Endothelial cell of umbilical vein (primary cell): ENCODE results near the gene PTCHD1. TPM values are rescaled to one million over a fixed set of nuclear protein-coding genes. Genes with fewer than 3 reads are reported as not detected.
A peak's percentile ranks its signal among the peaks of the same experiment; 100 is the strongest.

Experiments
- BruUV-seq: library from RNA; stranded (reverse); fragments of 400-500 nt; replicated peaks from 2 replicates; lab custom pipeline; 2021; lab: Mats Ljungman, UMichigan
- CTCF ChIA-PET: fragments of 300-600, 350-600 bp; sonication (Branson Sonifier 250); formaldehyde crosslinking; loops from one replicate; lab custom pipeline; 2021; ENCODE audit warnings: antibody characterized with exemption, inconsistent platforms; lab: Charles Lee
- POLR2A ChIA-PET: fragments of 300-600, 350-600 bp; sonication (Branson Sonifier 250); formaldehyde crosslinking; loops from one replicate; lab custom pipeline; 2021; ENCODE audit warnings: antibody characterized with exemption, inconsistent platforms; lab: Charles Lee
- DNase-seq: peaks from one replicate; pipeline ENCODE4 v3.0.0-alpha.2; 2011; ENCODE audit warnings: low read depth, low spot score
- FAIRE-seq: peaks from 2 replicates; lab custom pipeline; 2011; peaks lifted over from hg19 to GRCh38; lab: Jason Lieb, UNC
- H2AFZ ChIP-seq: 2 replicates; pipeline ENCODE4 v1.6.0; 2012; ENCODE audit warnings: low read depth, low read length, control low read depth, inconsistent platforms
- H3K27ac ChIP-seq: 2 replicates; pipeline ENCODE4 v1.5.1; 2011; ENCODE audit warnings: low read depth, mild to moderate bottlenecking, control low read depth, low read length, moderate library complexity; ENCODE audit not compliant: insufficient read depth
- H3K27me3 ChIP-seq, 2 experiments: 2 replicates each; pipeline versions ENCODE4 v1.6.0 to v1.6.1; 2011; ENCODE audit warnings: low read length in 2 of 2, mixed read lengths in 1 of 2; ENCODE audit not compliant: control insufficient read depth in 2 of 2, insufficient read depth in 2 of 2
- H3K36me3 ChIP-seq, 2 experiments: 2 replicates in 1 of 2; 3 replicates in 1 of 2; pipeline ENCODE4 v1.5.1; 2011; ENCODE audit warnings: low read length in 2 of 2, mild to moderate bottlenecking in 1 of 2, moderate library complexity in 1 of 2; ENCODE audit not compliant: control insufficient read depth in 2 of 2, insufficient read depth in 2 of 2; ENCODE audit errors: extremely low read depth in 1 of 2
- H3K4me1 ChIP-seq: 3 replicates; pipeline ENCODE4 v1.5.1; 2011; ENCODE audit warnings: mild to moderate bottlenecking, low read length; ENCODE audit not compliant: control insufficient read depth, insufficient read depth; ENCODE audit errors: extremely low read depth
- H3K4me2 ChIP-seq: 2 replicates; pipeline ENCODE4 v1.6.1; 2011; ENCODE audit warnings: low read length, control low read depth, mixed read lengths; ENCODE audit not compliant: insufficient read depth
- H3K4me3 ChIP-seq, 3 experiments: fragments of 200-600 bp in 1 of 3; sonication (generic), shearing (Covaris generic) in 1 of 3; replicated peaks in 1 of 3; 2 replicates each; pipeline ENCODE4 v1.5.1; 2011 to 2016; ENCODE audit warnings: control low read depth in 3 of 3, low read length in 3 of 3, mild to moderate bottlenecking in 2 of 3, inconsistent platforms in 1 of 3, low read depth in 1 of 3, moderate library complexity in 1 of 3; ENCODE audit not compliant: insufficient read depth in 1 of 3
- H3K79me2 ChIP-seq: 2 replicates; pipeline ENCODE4 v1.6.0; 2012; ENCODE audit warnings: low read length, inconsistent platforms; ENCODE audit not compliant: control insufficient read depth, insufficient read depth
- H3K9ac ChIP-seq: replicated peaks from 2 replicates; pipeline ENCODE3; 2011; ENCODE audit warnings: low read length, control low read depth; ENCODE audit not compliant: insufficient read depth; ENCODE audit errors: extremely low read depth
- H3K9me1 ChIP-seq: replicated peaks from 3 replicates; pipeline ENCODE4 v1.6.0; 2011; ENCODE audit warnings: mild to moderate bottlenecking, low read length; ENCODE audit not compliant: control insufficient read depth, insufficient read depth; ENCODE audit errors: extremely low read depth
- H3K9me3 ChIP-seq: replicated peaks from 2 replicates; pipeline ENCODE4 v1.5.1; 2012; ENCODE audit warnings: low read length, inconsistent platforms; ENCODE audit not compliant: control insufficient read depth, insufficient read depth
- H4K20me1 ChIP-seq: replicated peaks from 2 replicates; pipeline ENCODE3; 2011; ENCODE audit warnings: mild to moderate bottlenecking, low read length; ENCODE audit not compliant: control insufficient read depth, insufficient read depth; ENCODE audit errors: extremely low read depth
- CTCF ChIP-seq, 2 donors: IDR thresholded peaks; 1 replicate in 1 of 2; 2 replicates in 1 of 2; pipeline ENCODE4 v1.5.1; 2011; ENCODE audit warnings: low read length in 2 of 2, mild to moderate bottlenecking in 2 of 2, moderate library complexity in 2 of 2, control low read depth in 1 of 2, inconsistent platforms in 1 of 2, low read depth in 1 of 2; ENCODE audit not compliant: insufficient read depth in 1 of 2; ENCODE audit errors: extremely low read depth in 1 of 2
- EZH2 ChIP-seq: IDR thresholded peaks from 2 replicates; pipeline ENCODE4 v1.6.1; 2012; ENCODE audit warnings: borderline replicate concordance, low read depth, mild to moderate bottlenecking, moderate library complexity, low read length, inconsistent platforms; ENCODE audit not compliant: severe bottlenecking
- FOS ChIP-seq: IDR thresholded peaks from 2 replicates; pipeline ENCODE4 v1.6.1; 2011; ENCODE audit warnings: mild to moderate bottlenecking, low read length, moderate library complexity, borderline replicate concordance; ENCODE audit not compliant: insufficient read depth
- GATA2 ChIP-seq: IDR thresholded peaks from 2 replicates; pipeline ENCODE4 v1.7.0; 2011; ENCODE audit warnings: low read depth, mild to moderate bottlenecking, moderate library complexity, mixed read lengths, low read length; ENCODE audit not compliant: insufficient read length, insufficient read depth
- JUN ChIP-seq: IDR thresholded peaks from 2 replicates; pipeline ENCODE4 v1.6.1; 2011; ENCODE audit warnings: borderline replicate concordance, low read depth; ENCODE audit not compliant: insufficient read length, insufficient read depth
- MAX ChIP-seq: IDR thresholded peaks from 2 replicates; pipeline ENCODE4 v1.6.1; 2011; ENCODE audit not compliant: insufficient read depth, insufficient read length
- MYC ChIP-seq: IDR thresholded peaks from one replicate; pipeline ENCODE4 v1.6.1; 2011; ENCODE audit warnings: mild to moderate bottlenecking, low read depth, low read length
- POLR2A ChIP-seq: IDR thresholded peaks from 2 replicates; pipeline ENCODE4 v1.6.1; 2012; ENCODE audit warnings: low read depth, mild to moderate bottlenecking, control low read depth, low read length
- POLR2AphosphoS5 ChIP-seq: IDR thresholded peaks from 2 replicates; pipeline ENCODE4 v1.6.1; 2012; ENCODE audit warnings: low read depth, mild to moderate bottlenecking, control low read depth, low read length, moderate library complexity; ENCODE audit not compliant: insufficient read depth
- dilution Hi-C: fragments of 300-500 bp; cut with MboI; formaldehyde crosslinking; loops from one replicate; pipeline ENCODE4 v1.15.0; 2019; ENCODE audit warnings: low sequenced_read_pairs; ENCODE audit not compliant: extremely low pct_ligation_motif_present
- intact Hi-C: fragments of 100-400 bp; cut with micrococcal nuclease; formaldehyde crosslinking; loops from one replicate; pipeline ENCODE4 v1.10.0; 2022
- polyA plus RNA-seq, 4 experiments: library from polyadenylated mRNA; depleted of rRNA in 3 of 4; stranded (reverse) in 3 of 4; unstranded in 1 of 4; fragments of >200 nt; gene quantifications; 2 replicates each; pipeline versions ENCODE4 v1.2.1 to v1.2.3, GENCODE V29; 2011 to 2012; ENCODE audit warnings: missing spikeins in 1 of 4
- total RNA-seq: library from RNA; stranded (reverse); gene quantifications from 2 replicates; pipeline ENCODE4 v1.2.3, GENCODE V29; 2021

Gene PTCHD1
- total and polyA plus RNA-seq, 2 donors (not counting 3 experiments of a cell fraction or from before 2014, with no cell fraction given), result not detected

GRCh38 chrX:23327104-23327503, 7.5 kb upstream of the PTCHD1 start:
- POLR2A ChIA-PET, result no interaction called here
- no peak for DNase-seq
- no peaks in the 10 kb centered on the region for H3K36me3 ChIP-seq
- H3K9me1 ChIP-seq, result no peaks in the 10 kb centered on the region
- H3K4me2 ChIP-seq, result no peak overlapping the region
- H4K20me1 ChIP-seq, result no peaks in the 10 kb centered on the region
- CTCF ChIA-PET, result no interaction called here
- H3K27me3 ChIP-seq, result peaks cover 7 to 9% of the 10 kb centered on the region in 2 experiments
- no peak overlapping the region for H2AFZ ChIP-seq
- H3K27ac ChIP-seq, result no peak overlapping the region
- no peaks in the 10 kb centered on the region for H3K9me3 ChIP-seq
- no peaks in the 10 kb centered on the region for H3K4me1 ChIP-seq
- no peak overlapping the region for H3K9ac ChIP-seq
- FAIRE-seq, result peak; percentile 15
- TF ChIP-seq EZH2, result no peak
- TF ChIP-seq GATA2, result no peak
- TF ChIP-seq MAX, result no peak
- TF ChIP-seq FOS, result no peak
- TF ChIP-seq POLR2A, result no peak
- TF ChIP-seq MYC, result no peak
- TF ChIP-seq JUN, result no peak
- no peak for TF ChIP-seq POLR2AphosphoS5
- no peak for TF ChIP-seq CTCF (IDR thresholded peaks at IDR 0.05; ENCODE audit: extremely low read depth in 1 of 2, insufficient read depth in 1 of 2, low read depth in 1 of 2, low read length in 2 of 2)
- intact Hi-C loops, result no loop called here
- H3K79me2 ChIP-seq, result no peaks in the 10 kb centered on the region
- H3K4me3 ChIP-seq, result no peak overlapping the region
- no TSS peak for BruUV-seq
- dilution Hi-C loops, result no loop called here
